Head of caudate nucleus (tissue), 42 donors: ENCODE measurements around the gene SCAF8.

Source experiments
- DNase-seq, 42 donors: peaks; one replicate each; pipeline versions ENCODE4 v3.0.0 to v3.0.0-alpha.2; 2020 to 2021; ENCODE audit warnings: mixed read lengths in 7 of 42
- intact Hi-C: fragments of 100-400 bp; cut with DNase I; formaldehyde crosslinking; loops from one replicate; pipeline ENCODE4 v1.15.0; 2022

The SCAF8 gene

GRCh38 chr6:154815938-154816820 is 83.0 kb downstream of the SCAF8 start:
- intact Hi-C loops: no loop called here
- DNase-seq: no peak

- intact Hi-C loops: no loop called here
- no peak for DNase-seq
Observed at GRCh38 chr6:154821099-154821498, 87.9 kb downstream of the SCAF8 start.

- intact Hi-C loops: no loop called here
- DNase-seq: no peak
Observed at GRCh38 chr6:154821638-154822037, 88.4 kb downstream of the SCAF8 start.

- no peak for DNase-seq
- intact Hi-C loops: no loop called here
Observed at GRCh38 chr6:154822947-154823558, 89.8 kb downstream of the SCAF8 start.

- DNase-seq: no peak
- intact Hi-C loops: no loop called here
Observed at GRCh38 chr6:154824076-154824475, 90.9 kb downstream of the SCAF8 start.

GRCh38 chr6:154829970-154830369 is 96.8 kb downstream of the SCAF8 start:
- no peak for DNase-seq
- intact Hi-C loops: no loop called here

- DNase-seq: peak in 4 of 42 donors; percentile 13 to 25 (median 20)
- intact Hi-C loops: no loop called here
Observed at GRCh38 chr6:154830771-154831170, 97.6 kb downstream of the SCAF8 start.

- intact Hi-C loops: no loop called here
Observed at GRCh38 chr6:154835307-154835706, 102.1 kb downstream of the SCAF8 start.

GRCh38 chr6:154839546-154839945 is 106.3 kb downstream of the SCAF8 start:
- intact Hi-C loops: no loop called here
- DNase-seq: no peak

More at GRCh38 chr6:154835307-154835706, 102.1 kb downstream of the SCAF8 start:
- no peak for DNase-seq

GRCh38 chr6:154840363-154840762 is 107.1 kb downstream of the SCAF8 start:
- intact Hi-C loops: no loop called here

GRCh38 chr6:154841109-154841508 is 107.9 kb downstream of the SCAF8 start:
- intact Hi-C loops: no loop called here

More at GRCh38 chr6:154840363-154840762, 107.1 kb downstream of the SCAF8 start:
- no peak for DNase-seq

GRCh38 chr6:154842833-154843232 is 109.6 kb downstream of the SCAF8 start:
- no peak for DNase-seq
- intact Hi-C loops: no loop called here

More at GRCh38 chr6:154841109-154841508, 107.9 kb downstream of the SCAF8 start:
- DNase-seq: no peak

GRCh38 chr6:154847318-154847717 is 114.1 kb downstream of the SCAF8 start:
- DNase-seq: no peak
- intact Hi-C loops: no loop called here

GRCh38 chr6:154848580-154848979 is 115.4 kb downstream of the SCAF8 start:
- intact Hi-C loops: no loop called here
- DNase-seq: no peak

- intact Hi-C loops: no loop called here
Observed at GRCh38 chr6:154849475-154849874, 116.3 kb downstream of the SCAF8 start.

GRCh38 chr6:154852687-154853086 is 119.5 kb downstream of the SCAF8 start:
- intact Hi-C loops: no loop called here
- no peak for DNase-seq

More at GRCh38 chr6:154849475-154849874, 116.3 kb downstream of the SCAF8 start:
- DNase-seq: no peak

- no peak for DNase-seq
- intact Hi-C loops: no loop called here
Observed at GRCh38 chr6:154857529-154857928, 124.3 kb downstream of the SCAF8 start.

- no peak for DNase-seq
- intact Hi-C loops: loop anchor here (10.0 kb wide), 1 partner anchor 313 kb away; no protein-coding TSS in a partner anchor
Observed at GRCh38 chr6:154861825-154862224, 128.6 kb downstream of the SCAF8 start.

- no peak for DNase-seq
- intact Hi-C loops: loop anchor here (10.0 kb wide), 1 partner anchor 312 kb away; no protein-coding TSS in a partner anchor
Observed at GRCh38 chr6:154862536-154862935, 129.3 kb downstream of the SCAF8 start.

GRCh38 chr6:154864066-154864430 is 130.8 kb downstream of the SCAF8 start:
- DNase-seq: no peak
- intact Hi-C loops: loop anchor here (10.0 kb wide), 1 partner anchor 311 kb away; no protein-coding TSS in a partner anchor
